ENCODE measurements around the gene EDN3.
"Not testable (repeated sequence)": the region's sequence is repeated elsewhere in the genome, so short reads cannot be mapped to it uniquely, and the experiment has no call there.

EDN3 gene

DNA sequence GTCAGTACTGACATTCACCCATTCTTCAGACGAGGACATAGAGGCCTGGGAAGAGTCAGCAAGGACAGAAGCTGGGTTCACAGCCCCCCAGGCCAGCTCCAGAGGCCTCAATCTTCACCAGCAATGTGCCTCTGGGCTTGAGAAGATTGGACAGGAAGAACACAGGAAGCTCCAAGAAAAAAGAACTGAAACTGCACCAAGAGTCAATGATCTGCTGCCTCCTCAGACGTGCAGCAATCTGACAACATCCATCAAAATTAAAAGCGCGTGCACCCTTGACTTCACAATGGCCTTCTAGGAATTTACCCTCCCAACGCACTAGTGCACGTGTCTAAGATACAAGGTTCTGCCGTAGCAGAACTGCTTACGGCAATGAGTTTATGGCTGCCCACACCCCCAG lies 38.0 kb downstream of the EDN3 start:
- not testable (repeated sequence) for DNase-seq

GRCh38 chr20:59340201-59340885 lies 39.9 kb downstream of the EDN3 start:
- no peak for DNase-seq

DNA sequence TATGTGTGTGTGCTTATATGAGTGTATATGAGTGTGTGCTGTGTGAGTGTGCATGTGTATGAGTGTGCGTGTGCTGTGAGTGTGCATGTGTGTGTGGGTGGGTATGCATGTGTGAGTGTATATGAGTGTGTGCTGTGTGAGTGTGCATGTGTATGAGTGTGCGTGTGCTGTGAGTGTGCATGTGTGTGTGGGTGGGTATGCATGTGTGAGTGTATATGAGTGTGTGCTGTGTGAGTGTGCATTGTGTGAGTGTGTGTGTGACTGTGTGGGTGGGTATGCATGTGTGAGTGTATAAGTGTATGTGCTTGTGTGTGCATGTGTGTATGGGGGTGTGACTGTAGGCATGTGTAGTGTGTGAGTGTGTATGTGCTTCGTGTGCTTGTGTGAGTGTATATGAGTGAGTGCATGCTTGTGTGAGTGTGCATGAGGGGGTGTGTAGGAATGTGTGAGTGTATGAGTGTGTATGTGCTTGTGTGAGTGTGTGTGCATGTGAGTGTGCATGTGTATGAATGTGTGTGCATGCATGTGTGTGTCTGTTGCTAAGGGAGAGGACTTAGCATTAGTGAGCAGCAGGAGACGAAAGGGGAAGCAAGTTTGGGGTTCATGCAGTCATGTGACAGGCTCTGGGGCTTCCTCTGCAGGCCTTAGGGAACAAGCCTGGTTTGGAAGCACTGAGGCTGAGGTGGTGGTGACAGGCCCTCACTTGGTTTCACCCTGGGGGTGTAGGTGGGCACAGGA lies 41.0 kb downstream of the EDN3 start:
- not testable (repeated sequence) for DNase-seq

GRCh38 chr20:59342023-59342957 lies 41.9 kb downstream of the EDN3 start:
- DNase-seq: no peak

DNA sequence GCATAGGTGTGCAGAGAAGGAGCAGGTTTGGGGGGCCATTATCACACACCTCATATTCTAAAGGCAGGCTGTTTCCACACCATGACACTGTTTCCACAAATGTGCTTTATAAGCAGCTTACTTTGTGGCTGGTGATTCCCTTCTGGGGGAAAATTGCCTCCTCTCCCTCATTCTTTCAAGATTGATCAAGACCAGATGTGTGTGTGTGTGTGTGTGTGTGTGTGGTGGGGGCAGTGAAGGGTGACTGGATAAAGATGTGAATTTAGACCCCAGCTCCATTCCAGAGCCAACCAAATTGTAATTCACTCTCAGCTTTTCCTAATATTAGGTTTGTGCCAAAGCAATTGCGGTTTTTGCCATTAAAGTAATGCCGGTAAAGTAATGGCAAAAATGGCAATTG lies 45.6 kb downstream of the EDN3 start:
- DNase-seq: no peak

- DNase-seq: no peak
Measured at GRCh38 chr20:59349277-59349676, 48.9 kb downstream of the EDN3 start.

DNA sequence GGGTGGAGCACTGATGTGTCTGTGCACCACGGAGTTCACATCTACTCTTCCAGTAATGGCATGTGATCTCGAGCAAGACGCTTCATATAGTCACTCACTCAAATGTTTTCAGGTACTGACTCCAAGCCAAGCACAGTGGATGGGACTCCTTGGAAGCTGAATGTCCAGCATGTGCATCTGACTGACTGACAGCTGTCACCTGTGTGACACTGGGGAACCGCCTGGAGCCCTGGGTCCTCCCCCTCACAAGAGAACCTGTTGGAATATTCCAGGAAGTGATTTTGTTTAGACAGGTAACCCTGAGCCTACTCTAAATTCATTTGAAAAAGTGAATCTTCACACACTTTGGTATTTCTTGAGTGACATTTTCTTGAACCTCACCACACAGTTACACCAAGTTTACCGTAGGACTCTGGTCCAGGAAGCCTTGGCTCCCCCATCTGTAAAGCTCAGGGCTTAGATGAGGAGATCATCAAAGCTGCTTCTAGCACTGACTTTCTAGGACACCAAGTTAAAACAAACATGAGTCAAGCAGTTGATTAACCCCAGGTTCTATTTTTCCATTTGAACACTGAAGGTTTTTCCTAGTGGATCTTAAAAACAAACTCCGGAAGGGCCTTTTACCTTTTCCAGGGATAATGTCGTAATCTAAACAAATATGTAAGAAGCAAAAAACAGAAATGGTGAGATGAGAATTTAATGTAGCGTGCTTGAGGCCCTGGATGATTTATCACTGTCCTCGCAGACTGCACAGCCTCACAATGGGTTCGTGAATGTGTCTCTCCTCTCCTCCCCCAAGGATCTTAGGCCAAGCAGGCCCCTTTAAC lies 50.1 kb downstream of the EDN3 start:
- no peak for DNase-seq

GRCh38 chr20:59351157-59352040 lies 51.0 kb downstream of the EDN3 start:
- no peak for DNase-seq

DNA sequence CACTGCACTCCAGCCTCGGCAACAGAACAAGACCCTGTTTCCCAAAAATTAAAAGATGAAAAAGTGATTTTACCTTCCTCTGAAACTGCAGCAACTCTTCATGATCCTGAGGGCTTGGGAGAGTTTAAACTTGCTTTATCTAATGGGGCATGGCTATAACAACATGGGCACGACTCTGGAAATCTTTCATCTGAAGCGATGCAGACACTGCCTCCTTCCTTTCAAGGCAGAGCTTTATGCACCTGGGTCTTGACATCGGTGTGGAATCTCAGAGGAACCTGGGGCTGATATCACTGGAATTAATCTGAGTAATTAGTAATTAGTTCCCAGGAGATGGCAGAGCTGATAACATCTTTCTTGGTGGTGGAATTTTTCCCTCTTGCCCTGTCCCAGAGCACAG lies 52.1 kb downstream of the EDN3 start:
- no peak for DNase-seq

DNA sequence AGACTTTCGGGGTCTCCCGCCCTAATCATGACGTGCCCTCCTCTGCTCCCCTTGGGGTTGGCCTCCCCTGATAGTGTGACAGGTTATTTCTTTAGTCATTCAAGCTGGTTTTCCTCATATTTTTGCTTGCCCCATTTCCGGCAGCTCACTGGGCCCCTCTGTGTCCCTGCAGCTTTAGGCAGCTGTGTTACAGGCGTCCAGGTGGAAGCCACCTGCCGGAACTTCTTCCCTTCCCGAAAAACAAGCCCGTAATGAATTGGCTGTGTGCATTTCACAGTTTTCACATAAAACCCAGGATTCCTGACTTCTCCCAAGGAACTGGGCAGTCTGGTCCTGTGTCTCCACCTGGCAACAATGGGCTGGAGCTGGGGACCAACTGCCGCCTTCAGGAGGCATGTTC lies 52.6 kb downstream of the EDN3 start:
- no peak for DNase-seq

DNA sequence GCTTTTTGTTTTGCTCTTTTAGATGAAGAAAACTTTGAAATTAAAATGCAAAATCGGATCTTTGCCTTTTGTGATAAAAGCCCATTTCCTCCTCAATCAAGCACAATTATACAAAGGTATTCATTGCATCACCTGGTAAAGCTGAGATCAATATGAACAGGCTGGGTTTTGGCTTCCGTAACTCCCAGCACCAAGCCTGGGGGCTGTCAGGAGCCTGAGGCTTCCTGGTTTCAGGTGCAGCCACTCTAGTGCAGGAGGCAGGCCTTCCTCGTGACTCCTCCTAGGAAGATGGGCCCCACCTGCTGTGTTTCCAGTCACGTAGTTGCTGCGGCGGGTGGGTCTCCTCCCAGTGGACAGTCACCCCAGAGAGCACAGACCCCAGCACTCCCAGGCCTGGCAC lies 54.0 kb downstream of the EDN3 start:
- DNase-seq: no peak

GRCh38 chr20:59355242-59355641 lies 54.8 kb downstream of the EDN3 start:
- DNase-seq: no peak

GRCh38 chr20:59356662-59357165 lies 56.3 kb downstream of the EDN3 start:
- DNase-seq: no peak

DNA sequence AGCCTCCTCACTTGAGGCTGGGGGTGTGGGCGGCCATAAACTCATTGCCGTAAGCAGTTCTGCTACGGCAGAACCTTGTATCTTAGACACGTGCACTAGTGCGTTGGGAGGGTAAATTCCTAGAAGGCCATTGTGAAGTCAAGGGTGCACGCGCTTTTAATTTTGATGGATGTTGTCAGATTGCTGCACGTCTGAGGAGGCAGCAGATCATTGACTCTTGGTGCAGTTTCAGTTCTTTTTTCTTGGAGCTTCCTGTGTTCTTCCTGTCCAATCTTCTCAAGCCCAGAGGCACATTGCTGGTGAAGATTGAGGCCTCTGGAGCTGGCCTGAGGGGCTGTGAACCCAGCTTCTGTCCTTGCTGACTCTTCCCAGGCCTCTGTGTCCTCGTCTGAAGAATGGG lies 58.4 kb downstream of the EDN3 start:
- DNase-seq: not testable (repeated sequence)

DNA sequence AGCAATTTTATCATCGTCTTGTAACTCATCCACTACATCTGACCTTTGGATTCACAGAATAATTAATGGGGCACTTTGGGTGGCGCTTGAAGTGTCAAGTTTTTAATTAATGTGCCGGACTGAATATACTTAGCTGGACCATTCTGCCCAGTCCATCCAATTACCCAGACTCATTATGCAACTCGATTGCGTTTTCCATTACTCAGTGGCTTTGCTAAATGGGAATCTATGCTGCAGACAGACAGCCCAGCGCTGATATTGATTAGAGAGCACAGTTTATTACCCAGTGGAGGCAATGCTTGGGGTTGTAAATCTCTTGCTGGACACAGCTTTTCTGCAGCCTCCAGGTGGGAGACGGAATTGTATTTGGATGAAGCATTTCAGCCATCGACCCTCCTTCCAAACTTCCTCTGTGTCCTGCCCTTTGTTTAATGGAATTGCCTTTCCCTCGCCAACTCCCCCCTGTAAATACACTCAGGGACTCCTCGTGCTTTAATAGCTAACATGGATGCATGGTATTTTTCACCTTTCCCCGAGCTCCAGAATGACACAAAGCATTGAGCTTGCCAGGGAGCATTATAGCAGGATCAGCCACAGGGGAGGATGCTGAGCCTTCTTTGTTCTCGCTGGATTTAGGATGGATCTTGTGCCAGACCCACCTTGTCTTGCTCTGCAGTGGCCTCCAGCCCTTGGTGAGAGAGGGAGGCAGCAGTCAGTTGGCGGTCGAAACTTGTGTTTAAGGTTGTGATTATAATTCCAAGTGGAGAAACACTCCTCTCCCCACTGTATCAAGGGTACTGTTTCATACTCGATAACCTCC lies 59.7 kb downstream of the EDN3 start:
- no peak for DNase-seq

- no peak for DNase-seq
Measured at GRCh38 chr20:59360934-59361333, 60.5 kb downstream of the EDN3 start.

DNA sequence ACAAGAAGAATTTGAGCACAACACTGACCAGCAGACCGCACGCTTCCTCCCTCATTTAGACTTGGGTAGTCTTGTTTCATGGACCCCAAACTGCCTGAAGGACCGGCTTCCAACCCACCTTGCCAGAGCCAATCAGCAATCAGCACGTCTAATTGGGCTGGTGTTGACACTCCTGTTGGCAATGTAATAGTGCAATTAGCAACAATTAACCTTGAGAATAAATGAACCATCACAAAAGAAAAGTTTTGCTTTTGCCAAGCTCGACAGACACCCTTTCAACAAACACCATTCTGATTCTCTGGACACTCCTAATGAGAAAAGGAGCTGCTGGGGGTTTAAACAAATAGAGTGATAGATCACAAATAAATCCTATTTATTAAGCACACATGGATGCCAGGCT lies 61.0 kb downstream of the EDN3 start:
- DNase-seq: no peak

DNA sequence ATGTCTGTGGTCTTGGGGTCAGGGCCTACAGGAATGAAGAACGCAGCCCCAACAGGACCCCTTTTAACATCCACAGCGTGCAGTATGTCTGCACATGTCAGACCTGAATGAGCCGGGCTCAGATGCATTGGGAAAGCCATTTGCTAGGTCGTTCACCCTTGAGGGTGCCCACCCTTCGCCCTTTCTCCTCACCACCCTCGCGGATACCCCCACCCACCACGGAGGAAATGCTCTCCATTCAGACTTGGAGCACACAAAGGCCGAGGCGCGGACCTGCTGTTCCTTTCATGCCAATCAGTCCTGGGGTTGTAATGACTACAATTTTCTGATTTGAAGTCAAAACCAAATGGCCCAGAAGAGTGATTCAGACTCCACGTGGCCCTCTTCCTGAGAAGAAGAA lies 62.7 kb downstream of the EDN3 start:
- no peak for DNase-seq

GRCh38 chr20:59364611-59365010 lies 64.2 kb downstream of the EDN3 start:
- DNase-seq: no peak

- DNase-seq: no peak
Measured at GRCh38 chr20:59365611-59366285, 65.3 kb downstream of the EDN3 start.
